Measurements from ENCODE around the gene PDHX.

The PDHX gene

GRCh38 chr11:34984514-34984913 is 68.1 kb downstream of the PDHX start:
- Mint-ChIP-seq H3K4me1 (ENCODE audit: low read depth) (peaks cover 9% of the 10 kb centered on the region), H3K27me3 (no peaks in the 10 kb centered on the region), H3K4me3 (no peak overlapping the region), H3K9me3 (ENCODE audit: low read depth) (peaks cover 4% of the 10 kb centered on the region), H3K36me3 (peaks cover 33% of the 10 kb centered on the region), H3K27ac (no peak overlapping the region)

GRCh38 chr11:34986883-34987520 is 70.6 kb downstream of the PDHX start:
- Mint-ChIP-seq H3K4me3 (no peak overlapping the region), H3K9me3 (ENCODE audit: low read depth) (no peaks in the 10 kb centered on the region), H3K27me3 (no peaks in the 10 kb centered on the region), H3K36me3 (peaks cover 28% of the 10 kb centered on the region), H3K4me1 (ENCODE audit: low read depth) (peaks cover 9% of the 10 kb centered on the region), H3K27ac (no peak overlapping the region)

DNA sequence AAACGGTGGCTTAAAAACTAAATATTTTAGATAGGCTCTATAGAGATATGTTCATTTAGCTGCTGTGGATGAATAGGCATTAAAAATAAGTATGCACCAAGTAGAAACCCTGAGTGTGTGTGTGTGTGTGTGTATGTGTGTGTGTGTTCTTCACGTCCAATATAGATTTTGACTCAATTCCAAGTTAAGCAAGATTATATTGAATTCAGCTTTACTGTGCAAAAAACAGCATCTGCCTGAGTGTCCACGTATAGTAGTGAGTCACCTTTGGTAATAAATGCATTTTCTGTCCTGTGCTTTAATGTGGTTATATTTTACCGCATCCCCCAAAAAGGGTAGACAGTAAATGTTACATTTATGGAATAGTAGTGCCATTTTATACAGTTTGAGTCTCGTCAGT is 71.2 kb downstream of the PDHX start:
- Mint-ChIP-seq H3K9me3 (ENCODE audit: low read depth) (no peaks in the 10 kb centered on the region), H3K27me3 (no peaks in the 10 kb centered on the region), H3K36me3 (peaks cover 24% of the 10 kb centered on the region), H3K4me3 (no peak overlapping the region), H3K4me1 (ENCODE audit: low read depth) (peaks cover 9% of the 10 kb centered on the region), H3K27ac (no peak overlapping the region)

DNA sequence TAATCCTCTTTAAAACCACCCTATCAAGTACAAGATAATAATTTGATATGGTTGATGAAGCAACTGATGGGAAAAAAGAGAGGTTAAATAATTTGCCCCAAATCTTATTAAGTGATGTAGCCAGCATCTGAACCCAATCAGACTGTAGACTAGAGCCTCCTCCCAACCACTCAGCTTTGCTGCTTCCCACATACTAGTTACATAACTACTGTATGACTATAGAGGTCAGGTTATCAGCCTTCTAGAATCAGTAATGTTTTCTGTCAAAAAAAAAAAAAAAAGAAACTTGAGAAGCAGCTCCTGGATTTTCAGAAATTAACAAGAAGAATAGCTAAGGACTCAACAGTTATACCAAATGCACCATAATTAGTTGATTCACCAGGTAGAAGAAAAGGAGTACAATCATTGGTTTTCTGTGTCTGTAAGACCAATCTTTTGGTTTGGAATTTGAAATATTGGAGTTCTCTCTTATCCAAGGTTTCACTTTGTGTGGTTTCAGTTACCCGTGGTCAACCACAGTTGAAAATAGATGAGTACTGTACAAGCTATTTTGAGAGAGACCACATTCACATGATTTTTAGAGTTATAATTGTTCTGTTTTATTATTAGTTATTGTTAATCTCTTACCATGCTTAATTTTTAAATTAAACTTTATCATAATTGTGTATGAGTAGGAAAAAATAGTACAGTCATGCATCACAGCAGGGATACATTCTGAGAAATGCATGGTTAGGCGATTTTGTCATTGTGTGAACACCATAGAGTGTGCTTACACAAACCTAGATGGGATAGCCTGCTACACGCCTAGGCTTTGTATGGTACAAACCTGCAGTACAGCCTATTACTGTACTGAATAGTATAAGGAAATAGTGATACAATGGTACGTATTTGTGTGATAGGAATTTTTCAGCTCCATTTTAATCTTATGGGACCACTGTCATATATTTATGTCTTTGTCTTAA is 72.2 kb downstream of the PDHX start:
- Mint-ChIP-seq H3K4me3 (no peak overlapping the region), H3K27me3 (no peaks in the 10 kb centered on the region), H3K27ac (no peak overlapping the region)

GRCh38 chr11:34990916-34991315 is 74.5 kb downstream of the PDHX start:
- H3K4me3 Mint-ChIP-seq: no peak overlapping the region
- no peaks in the 10 kb centered on the region for H3K9me3 Mint-ChIP-seq (ENCODE audit: low read depth)
- H3K36me3 Mint-ChIP-seq: peaks cover 12% of the 10 kb centered on the region
- H3K27ac Mint-ChIP-seq: no peak overlapping the region
- H3K27me3 Mint-ChIP-seq: no peaks in the 10 kb centered on the region
- H3K4me1 Mint-ChIP-seq (ENCODE audit: low read depth): peaks cover 9% of the 10 kb centered on the region

More for the DNA sequence above, 72.2 kb downstream of the PDHX start:
- Mint-ChIP-seq H3K36me3 (peaks cover 21% of the 10 kb centered on the region), H3K9me3 (ENCODE audit: low read depth) (no peaks in the 10 kb centered on the region), H3K4me1 (ENCODE audit: low read depth) (peaks cover 9% of the 10 kb centered on the region)

GRCh38 chr11:34994854-34995253 is 78.4 kb downstream of the PDHX start:
- no peaks in the 10 kb centered on the region for H3K9me3 Mint-ChIP-seq (ENCODE audit: low read depth)
- H3K36me3 Mint-ChIP-seq: peaks cover 6% of the 10 kb centered on the region
- H3K4me1 Mint-ChIP-seq (ENCODE audit: low read depth): peaks cover 21% of the 10 kb centered on the region
- no peak overlapping the region for H3K4me3 Mint-ChIP-seq
- no peak overlapping the region for H3K27ac Mint-ChIP-seq
- no peaks in the 10 kb centered on the region for H3K27me3 Mint-ChIP-seq

DNA sequence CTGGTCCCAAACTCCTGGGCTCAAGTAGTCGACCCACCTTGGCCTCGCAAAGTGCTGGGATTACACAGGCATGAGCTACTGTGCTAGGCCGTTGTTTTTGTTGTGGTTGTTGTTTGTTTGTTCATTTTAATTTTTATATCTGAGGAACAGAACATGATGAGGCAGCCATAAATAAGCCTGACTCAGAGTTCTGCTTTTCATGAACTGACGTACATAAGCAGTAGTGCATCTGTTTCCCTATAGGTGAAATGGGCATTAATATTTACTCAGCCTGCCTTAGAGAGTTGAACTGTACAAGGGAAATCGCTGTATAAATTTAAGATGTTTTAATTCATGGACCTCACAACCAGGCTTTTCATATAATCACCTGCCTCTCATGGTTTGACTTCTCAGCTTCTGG is 80.5 kb downstream of the PDHX start:
- peaks cover 23% of the 10 kb centered on the region for H3K4me1 Mint-ChIP-seq (ENCODE audit: low read depth)
- no peaks in the 10 kb centered on the region for H3K27me3 Mint-ChIP-seq
- no peaks in the 10 kb centered on the region for H3K9me3 Mint-ChIP-seq (ENCODE audit: low read depth)
- peak overlapping the region; percentile 34 for H3K27ac Mint-ChIP-seq
- H3K36me3 Mint-ChIP-seq: no peaks in the 10 kb centered on the region
- no peak overlapping the region for H3K4me3 Mint-ChIP-seq

DNA sequence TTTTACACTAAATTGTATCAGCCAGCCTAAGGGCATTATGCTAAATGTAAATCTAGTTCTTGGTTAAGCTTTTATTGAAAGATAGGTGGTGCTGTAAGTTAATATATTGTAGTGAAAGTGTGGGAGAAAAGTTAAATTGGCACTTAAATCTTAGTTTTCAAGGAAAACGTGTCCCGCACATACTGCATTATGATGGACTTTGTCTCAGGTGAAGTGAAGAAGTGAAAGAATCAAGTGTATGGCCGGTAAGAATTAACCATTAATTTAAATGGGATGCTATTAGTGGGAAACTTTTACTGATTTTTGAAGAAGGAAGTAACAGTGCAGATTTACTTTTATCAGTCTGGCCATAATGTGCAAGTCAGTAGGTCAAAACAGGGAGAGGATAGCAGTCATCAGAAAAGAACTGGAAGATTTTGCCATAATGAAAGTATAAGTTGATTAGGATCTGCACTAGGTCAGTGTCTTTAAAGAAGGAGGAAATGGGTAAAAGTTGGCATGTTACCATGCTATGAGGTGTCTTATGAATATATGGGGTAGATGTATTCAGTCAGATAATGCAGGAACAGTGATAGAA is 81.6 kb downstream of the PDHX start:
- peak overlapping the region; percentile 72 for H3K27ac Mint-ChIP-seq
- H3K4me1 Mint-ChIP-seq (ENCODE audit: low read depth): peaks cover 23% of the 10 kb centered on the region
- H3K36me3 Mint-ChIP-seq: no peaks in the 10 kb centered on the region
- H3K9me3 Mint-ChIP-seq (ENCODE audit: low read depth): no peaks in the 10 kb centered on the region
- peak overlapping the region; percentile 38 for H3K4me3 Mint-ChIP-seq
- no peaks in the 10 kb centered on the region for H3K27me3 Mint-ChIP-seq

- H3K9me3 Mint-ChIP-seq (ENCODE audit: low read depth): no peaks in the 10 kb centered on the region
- peak overlapping the region; percentile 66 for H3K27ac Mint-ChIP-seq
- no peak overlapping the region for H3K4me3 Mint-ChIP-seq
- no peaks in the 10 kb centered on the region for H3K27me3 Mint-ChIP-seq
- peaks cover 34% of the 10 kb centered on the region for H3K4me1 Mint-ChIP-seq (ENCODE audit: low read depth)
- H3K36me3 Mint-ChIP-seq: no peaks in the 10 kb centered on the region
Measured at GRCh38 chr11:34999453-34999852, 83.0 kb downstream of the PDHX start.

DNA sequence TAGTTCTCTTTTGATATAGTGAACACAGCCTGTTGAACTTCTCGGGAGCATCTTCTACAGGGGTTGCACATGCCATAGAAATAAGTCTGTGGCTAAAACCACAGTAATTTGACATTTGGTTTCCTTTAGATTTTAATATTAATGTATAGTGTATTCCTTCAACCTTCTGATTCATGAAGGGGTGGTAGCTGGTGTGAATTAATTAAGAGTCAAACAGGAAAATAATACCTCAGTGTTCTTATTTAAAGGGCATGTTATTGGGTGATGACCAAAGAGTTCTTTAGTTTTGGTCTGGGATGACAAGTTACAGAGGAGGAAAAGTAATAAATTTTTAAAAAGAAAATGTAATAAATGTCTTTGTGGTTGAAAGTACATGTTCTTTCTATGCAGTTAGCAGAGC is 86.8 kb downstream of the PDHX start:
- no peak overlapping the region for H3K4me3 Mint-ChIP-seq
- H3K9me3 Mint-ChIP-seq (ENCODE audit: low read depth): no peaks in the 10 kb centered on the region
- no peak overlapping the region for H3K27ac Mint-ChIP-seq
- no peaks in the 10 kb centered on the region for H3K27me3 Mint-ChIP-seq
- H3K4me1 Mint-ChIP-seq (ENCODE audit: low read depth): peaks cover 48% of the 10 kb centered on the region
- peaks cover 4% of the 10 kb centered on the region for H3K36me3 Mint-ChIP-seq

DNA sequence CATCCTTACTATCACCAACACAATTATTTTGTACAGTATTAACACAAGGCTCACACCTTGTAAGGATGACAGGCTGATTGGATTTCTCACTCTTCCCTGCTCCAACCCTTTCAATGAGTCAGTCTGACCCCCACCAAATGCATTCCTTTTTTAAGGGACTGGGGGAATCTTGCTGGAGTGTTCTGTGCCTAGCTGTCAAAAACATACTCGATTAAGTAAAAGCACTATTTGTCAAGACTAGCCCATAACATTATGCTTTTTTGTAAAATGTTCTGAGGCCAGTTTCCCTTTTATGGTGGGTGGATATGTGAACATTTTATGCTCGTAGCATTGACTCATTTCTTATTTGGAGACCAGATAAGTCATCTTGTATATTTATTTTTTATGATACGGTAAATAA is 87.2 kb downstream of the PDHX start:
- no peak overlapping the region for H3K27ac Mint-ChIP-seq
- H3K27me3 Mint-ChIP-seq: no peaks in the 10 kb centered on the region
- peaks cover 4% of the 10 kb centered on the region for H3K36me3 Mint-ChIP-seq
- peaks cover 46% of the 10 kb centered on the region for H3K4me1 Mint-ChIP-seq (ENCODE audit: low read depth)
- H3K4me3 Mint-ChIP-seq: no peak overlapping the region
- H3K9me3 Mint-ChIP-seq (ENCODE audit: low read depth): no peaks in the 10 kb centered on the region

DNA sequence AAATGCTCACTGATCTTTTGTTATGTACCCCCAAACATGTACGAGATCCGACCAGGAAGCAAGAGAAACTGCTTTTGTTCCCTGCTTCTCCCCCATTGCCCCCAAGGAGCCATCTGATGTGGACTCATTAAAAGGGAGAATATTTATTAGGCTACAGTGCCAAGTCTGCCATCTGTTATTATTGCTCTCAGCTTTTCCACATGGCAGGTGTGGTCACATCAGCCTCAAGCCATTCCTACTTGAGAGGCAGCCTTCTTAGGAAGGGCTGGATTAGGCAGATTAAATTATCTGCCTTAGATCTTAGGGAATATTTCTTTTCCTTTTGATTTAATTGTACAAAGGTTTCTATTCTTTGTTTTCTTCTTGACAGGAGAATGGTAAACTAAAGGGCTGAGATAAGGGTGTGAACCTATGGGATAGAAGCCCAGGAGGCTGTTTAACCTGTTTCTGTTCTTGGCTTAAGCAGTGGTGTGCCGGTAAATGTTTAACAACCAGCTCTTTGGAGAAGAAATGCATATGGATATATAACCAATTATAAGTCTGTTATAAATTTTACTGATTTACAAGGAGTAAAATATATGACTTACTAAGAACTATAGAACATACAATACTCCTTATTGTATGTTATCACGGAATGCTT is 88.8 kb downstream of the PDHX start:
- H3K27me3 Mint-ChIP-seq: no peaks in the 10 kb centered on the region
- no peak overlapping the region for H3K4me3 Mint-ChIP-seq
- H3K9me3 Mint-ChIP-seq (ENCODE audit: low read depth): no peaks in the 10 kb centered on the region
- peaks cover 6% of the 10 kb centered on the region for H3K36me3 Mint-ChIP-seq
- H3K27ac Mint-ChIP-seq: no peak overlapping the region
- peaks cover 42% of the 10 kb centered on the region for H3K4me1 Mint-ChIP-seq (ENCODE audit: low read depth)

- Mint-ChIP-seq H3K27me3 (no peaks in the 10 kb centered on the region), H3K27ac (peak overlapping the region; percentile 52), H3K9me3 (ENCODE audit: low read depth) (no peaks in the 10 kb centered on the region), H3K36me3 (peaks cover 6% of the 10 kb centered on the region), H3K4me3 (peak overlapping the region; percentile 38), H3K4me1 (ENCODE audit: low read depth) (peaks cover 51% of the 10 kb centered on the region)
Measured at GRCh38 chr11:35006389-35007128, 90.1 kb downstream of the PDHX start.

- Mint-ChIP-seq H3K4me1 (ENCODE audit: low read depth) (peaks cover 58% of the 10 kb centered on the region), H3K27ac (no peak overlapping the region), H3K9me3 (ENCODE audit: low read depth) (no peaks in the 10 kb centered on the region), H3K36me3 (peaks cover 6% of the 10 kb centered on the region), H3K4me3 (no peak overlapping the region), H3K27me3 (no peaks in the 10 kb centered on the region)
Measured at GRCh38 chr11:35007277-35007676, 90.9 kb downstream of the PDHX start.
